HFFc6 (cell line): Measurements from ENCODE around the gene PPA2. TPM values are rescaled to one million over a fixed set of nuclear protein-coding genes. Genes with fewer than 3 reads are reported as not detected.

Experiments used
- DNase-seq: peaks from one replicate; pipeline ENCODE4 v3.0.0-alpha.2; 2018
- H3K27ac Mint-ChIP-seq: 2 replicates; pipeline ENCODE4 v1.8.0; 2020; ENCODE audit warnings: mild to moderate bottlenecking, mixed read lengths
- H3K27me3 Mint-ChIP-seq: 2 replicates; pipeline ENCODE4 v1.8.0; 2021; ENCODE audit warnings: mild to moderate bottlenecking, moderate library complexity, mixed read lengths; ENCODE audit not compliant: insufficient read depth
- H3K36me3 Mint-ChIP-seq: 2 replicates; pipeline ENCODE4 v1.8.0; 2021; ENCODE audit warnings: low read depth, mixed read lengths
- H3K4me1 Mint-ChIP-seq: 2 replicates; pipeline ENCODE4 v1.8.0; 2020; ENCODE audit warnings: low read depth, mixed read lengths
- H3K4me3 Mint-ChIP-seq: 2 replicates; pipeline ENCODE4 v1.8.0; 2020; ENCODE audit warnings: mild to moderate bottlenecking, moderate library complexity, mixed read lengths
- H3K9me3 Mint-ChIP-seq: 2 replicates; pipeline ENCODE4 v1.8.0; 2020; ENCODE audit warnings: mild to moderate bottlenecking, mixed read lengths
- total RNA-seq, 6 experiments: library from RNA; stranded (reverse); fragmentation: NEBNext Ultra II Directional; extraction: Animal tissue kit (Norgen Biotek cat#: 25700); gene quantifications; 2 replicates in 1 of 6; 3 replicates in 5 of 6; pipeline ENCODE4 v1.2.3, GENCODE V29; 2021
- TF ChIP-seq, protein P1 (sequence below): fragments of 200-600 bp; sonication (generic); IDR thresholded peaks from 2 replicates; pipeline ENCODE4 v1.5.0; 2021; ENCODE audit warnings: antibody characterized with exemption, mild to moderate bottlenecking

The PPA2 gene
- total RNA-seq, 6 experiments from 2014 or later: 51.8 to 72.9 (median 59.8) TPM

DNA sequence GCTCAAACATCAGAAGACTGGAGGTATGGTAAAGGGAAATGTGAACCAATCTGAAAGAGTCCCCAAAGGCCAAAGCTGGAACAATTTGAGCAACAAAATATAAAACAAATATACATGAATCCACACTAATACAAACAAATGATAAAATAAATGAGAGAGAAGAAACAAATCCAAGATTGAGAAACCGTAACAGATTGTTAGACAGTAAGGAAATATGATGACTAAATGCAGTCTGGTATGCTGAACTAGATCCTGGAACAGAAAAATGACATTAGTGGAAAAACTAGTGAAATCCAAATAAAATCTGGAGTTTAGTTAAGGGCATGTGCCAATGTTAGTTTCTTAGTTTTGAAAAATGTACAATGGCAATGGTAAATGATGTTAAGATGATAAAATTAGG, 15.9 kb downstream of the PPA2 start:
- Mint-ChIP-seq H3K27me3 (no peaks in the 10 kb centered on the region; the same call in 1 of the 2 replicates), H3K4me1 (peaks cover 7% of the 10 kb centered on the region), H3K27ac (no peak overlapping the region), H3K4me3 (no peak overlapping the region), H3K36me3 (peaks cover 15% of the 10 kb centered on the region), H3K9me3 (no peaks in the 10 kb centered on the region)
- no peak for DNase-seq
- TF ChIP-seq, protein P1, sequence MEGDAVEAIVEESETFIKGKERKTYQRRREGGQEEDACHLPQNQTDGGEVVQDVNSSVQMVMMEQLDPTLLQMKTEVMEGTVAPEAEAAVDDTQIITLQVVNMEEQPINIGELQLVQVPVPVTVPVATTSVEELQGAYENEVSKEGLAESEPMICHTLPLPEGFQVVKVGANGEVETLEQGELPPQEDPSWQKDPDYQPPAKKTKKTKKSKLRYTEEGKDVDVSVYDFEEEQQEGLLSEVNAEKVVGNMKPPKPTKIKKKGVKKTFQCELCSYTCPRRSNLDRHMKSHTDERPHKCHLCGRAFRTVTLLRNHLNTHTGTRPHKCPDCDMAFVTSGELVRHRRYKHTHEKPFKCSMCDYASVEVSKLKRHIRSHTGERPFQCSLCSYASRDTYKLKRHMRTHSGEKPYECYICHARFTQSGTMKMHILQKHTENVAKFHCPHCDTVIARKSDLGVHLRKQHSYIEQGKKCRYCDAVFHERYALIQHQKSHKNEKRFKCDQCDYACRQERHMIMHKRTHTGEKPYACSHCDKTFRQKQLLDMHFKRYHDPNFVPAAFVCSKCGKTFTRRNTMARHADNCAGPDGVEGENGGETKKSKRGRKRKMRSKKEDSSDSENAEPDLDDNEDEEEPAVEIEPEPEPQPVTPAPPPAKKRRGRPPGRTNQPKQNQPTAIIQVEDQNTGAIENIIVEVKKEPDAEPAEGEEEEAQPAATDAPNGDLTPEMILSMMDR: no peak

DNA sequence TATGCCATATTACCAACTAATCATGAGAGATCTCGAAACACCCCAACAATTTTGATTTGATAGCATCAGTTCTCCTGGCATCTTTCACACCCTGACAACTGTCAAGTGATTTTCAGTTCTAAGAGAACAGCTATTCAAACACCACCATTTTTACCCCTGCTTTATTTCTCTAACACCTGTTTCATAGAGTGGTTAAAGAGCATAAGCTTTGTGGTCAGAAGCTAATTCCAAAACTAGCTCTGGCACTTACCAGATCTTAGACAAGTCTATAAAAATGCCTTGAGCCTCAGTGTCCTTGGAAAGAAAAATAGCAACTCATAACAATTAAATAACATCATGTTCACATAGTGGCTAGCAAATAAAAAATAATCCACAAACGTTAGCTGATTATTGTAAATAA, 17.9 kb downstream of the PPA2 start:
- DNase-seq: no peak
- Mint-ChIP-seq H3K4me1 (peaks cover 7% of the 10 kb centered on the region), H3K36me3 (peaks cover 17% of the 10 kb centered on the region), H3K27ac (no peak overlapping the region), H3K4me3 (no peak overlapping the region), H3K27me3 (no peaks in the 10 kb centered on the region; the same call in 1 of the 2 replicates), H3K9me3 (no peaks in the 10 kb centered on the region)
- TF ChIP-seq, protein P1: no peak

DNA sequence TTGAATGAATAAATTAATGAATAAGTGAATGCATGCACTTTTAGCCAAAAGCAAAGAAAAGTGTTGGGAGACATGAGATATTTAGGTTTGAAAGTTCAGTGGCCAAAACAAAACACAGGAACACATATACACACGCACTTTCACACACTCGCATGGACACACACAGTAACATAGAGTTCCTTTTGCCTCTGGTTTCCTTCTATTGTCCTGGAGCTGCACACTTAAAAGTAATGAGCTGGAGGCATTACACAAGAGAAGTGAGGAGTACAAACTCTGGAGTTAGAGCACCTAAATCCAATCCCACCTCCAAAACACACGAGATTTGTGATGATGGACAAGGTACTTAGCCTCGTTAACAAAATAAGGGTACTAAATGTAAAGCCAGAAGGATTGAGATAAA, 18.7 kb downstream of the PPA2 start:
- peaks cover 7% of the 10 kb centered on the region for H3K4me1 Mint-ChIP-seq
- H3K36me3 Mint-ChIP-seq: peaks cover 17% of the 10 kb centered on the region
- no peaks in the 10 kb centered on the region for H3K9me3 Mint-ChIP-seq
- TF ChIP-seq, protein P1: no peak
- no peak overlapping the region for H3K27ac Mint-ChIP-seq
- DNase-seq: no peak
- H3K27me3 Mint-ChIP-seq: no peaks in the 10 kb centered on the region; the same call in 1 of the 2 replicates
- H3K4me3 Mint-ChIP-seq: no peak overlapping the region

DNA sequence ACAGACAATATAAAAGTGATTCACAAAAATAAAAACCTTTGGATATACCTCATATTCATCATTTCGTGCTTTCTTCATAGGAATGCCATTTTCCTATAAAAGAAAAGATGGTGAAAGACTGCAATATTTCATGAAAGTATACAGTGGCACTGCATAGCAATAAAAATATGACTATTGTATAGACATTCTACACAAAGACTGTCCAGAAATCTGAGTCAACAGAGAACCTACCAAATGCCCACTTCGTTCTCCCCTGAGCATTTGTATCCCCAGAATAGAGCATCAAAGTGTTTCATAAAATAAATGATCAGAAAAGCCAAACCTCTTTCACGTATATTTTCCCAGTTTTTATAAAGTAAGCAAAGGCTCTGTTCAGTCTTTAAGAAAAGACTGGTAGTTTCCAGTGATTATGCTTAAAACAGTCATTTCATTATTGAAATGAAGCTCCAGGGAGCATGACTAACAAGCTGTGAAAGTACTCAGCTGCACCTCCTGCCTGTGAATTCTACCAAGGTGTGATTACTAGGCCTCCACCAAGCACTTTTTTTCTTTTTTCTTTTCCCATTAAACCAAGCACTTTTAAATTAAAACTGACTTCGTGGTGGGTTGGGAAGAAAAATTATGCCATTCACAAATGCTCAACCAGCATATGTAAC, 20.2 kb downstream of the PPA2 start:
- Mint-ChIP-seq H3K4me3 (no peak overlapping the region), H3K27me3 (no peaks in the 10 kb centered on the region; the same call in 1 of the 2 replicates), H3K9me3 (no peaks in the 10 kb centered on the region), H3K27ac (no peak overlapping the region), H3K4me1 (peaks cover 7% of the 10 kb centered on the region), H3K36me3 (peaks cover 17% of the 10 kb centered on the region)
- no peak for DNase-seq
- TF ChIP-seq, protein P1: no peak

DNA sequence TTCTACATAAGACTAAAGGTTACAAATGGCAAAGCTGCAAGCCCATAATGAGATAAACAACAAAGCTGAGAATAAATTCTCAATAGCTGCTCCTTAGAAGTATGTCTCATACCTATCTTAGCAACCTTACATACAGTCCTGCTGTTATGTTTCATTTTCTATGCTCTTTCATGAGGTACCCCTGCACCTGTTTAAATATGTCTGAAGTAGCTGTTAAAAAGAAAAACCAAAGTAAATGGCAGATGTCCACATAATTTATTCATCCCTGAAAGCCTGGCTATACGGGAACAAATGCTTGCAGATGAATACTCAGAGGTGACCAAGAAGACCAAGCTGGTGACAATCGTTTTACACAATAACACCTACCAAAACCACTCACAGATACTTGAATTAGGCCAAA, 22.5 kb downstream of the PPA2 start:
- no peak overlapping the region for H3K4me3 Mint-ChIP-seq
- TF ChIP-seq, protein P1: no peak
- DNase-seq: no peak
- H3K27ac Mint-ChIP-seq: no peak overlapping the region
- peaks cover 17% of the 10 kb centered on the region for H3K36me3 Mint-ChIP-seq
- no peaks in the 10 kb centered on the region for H3K9me3 Mint-ChIP-seq
- H3K4me1 Mint-ChIP-seq: no peaks in the 10 kb centered on the region
- no peaks in the 10 kb centered on the region; the same call in 1 of the 2 replicates for H3K27me3 Mint-ChIP-seq
